Suppressor macrophage (primary cell): ENCODE results near the gene ARRDC5.
"Not testable (repeated sequence)": the region's sequence is repeated elsewhere in the genome, so short reads cannot be mapped to it uniquely, and the experiment has no call there.

Experiments used
- DNase-seq, 4 experiments: peaks; one replicate each; pipeline ENCODE4 v3.0.0-alpha.2; 2020 to 2022

Gene ARRDC5

DNA sequence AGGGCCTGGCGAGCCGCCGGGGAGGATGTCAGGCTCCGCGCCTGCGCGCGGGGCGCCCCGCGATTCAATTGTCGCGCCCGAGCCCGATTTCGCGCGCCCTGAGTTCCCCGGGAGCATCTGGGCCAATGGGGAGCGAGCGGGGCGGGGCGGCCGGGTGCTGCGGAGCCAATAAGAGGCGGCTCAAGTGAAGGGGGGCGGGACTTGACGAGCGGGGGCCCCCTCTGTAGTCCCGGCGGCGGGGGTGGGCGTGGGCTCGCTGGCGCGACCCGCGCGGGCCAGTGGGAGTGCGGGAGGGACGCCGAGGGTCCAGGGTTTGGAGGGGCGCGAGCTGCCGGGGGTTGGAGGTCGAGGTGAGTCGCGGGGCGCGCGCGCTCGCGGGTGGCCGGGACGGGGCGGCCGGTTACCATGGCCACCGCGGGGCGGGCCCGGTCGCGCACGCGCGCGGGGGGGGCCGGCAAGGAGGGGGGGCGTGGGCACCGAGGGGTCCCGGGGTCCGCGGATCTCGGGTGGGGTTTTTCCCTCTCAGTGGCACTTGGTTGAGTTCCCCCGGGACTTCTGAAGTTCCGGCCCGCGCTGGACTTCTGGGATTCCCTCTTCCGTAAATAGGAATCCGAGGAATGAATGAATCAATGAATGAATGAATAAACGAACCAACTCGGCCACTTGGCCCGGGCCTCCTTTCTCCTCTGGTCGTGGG, 7.3 kb upstream of the ARRDC5 start:
- DNase-seq: peak; percentile 94 to 98 (median 96)

DNA sequence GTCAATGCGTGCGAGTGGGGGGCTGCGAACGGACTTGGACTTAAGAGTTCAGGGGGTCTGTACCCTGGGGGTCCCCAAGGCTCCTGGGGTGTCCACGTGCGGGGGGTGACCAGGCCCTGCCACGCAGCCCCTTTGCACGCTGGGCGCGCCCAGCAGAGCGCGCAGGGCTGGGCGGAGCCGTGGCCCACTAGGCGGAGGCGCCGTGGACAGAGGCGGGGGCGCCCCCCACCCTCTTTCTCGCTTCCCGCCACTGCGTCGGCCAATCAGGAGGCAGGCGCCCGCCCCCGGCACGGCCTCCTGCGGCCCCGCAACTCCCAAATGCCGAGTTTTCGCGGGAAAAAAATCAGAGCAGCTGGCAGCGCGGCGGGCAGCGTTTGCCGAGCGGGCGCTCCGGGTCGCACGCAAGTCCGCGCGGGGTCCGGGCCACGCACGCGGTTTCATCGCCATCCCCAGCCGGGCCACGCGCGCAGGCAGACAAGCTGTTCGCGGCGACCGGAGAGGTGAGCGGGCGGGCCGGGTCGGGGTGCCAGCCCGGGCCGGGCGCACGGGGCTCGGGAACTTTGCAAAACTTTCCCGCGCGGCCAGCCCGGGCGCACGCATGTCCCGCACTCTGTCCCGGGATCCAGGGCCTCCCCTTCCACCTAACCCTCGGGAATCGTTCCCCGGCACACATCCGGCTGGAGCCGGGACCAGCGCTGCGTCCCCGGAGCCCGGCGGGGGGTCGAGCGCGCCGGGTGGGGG, 6.6 kb upstream of the ARRDC5 start, which contains the start of gene UHRF1:
Gene UHRF1 (plus strand): TSS at position 346 of the 741 bp plus-strand sequence. CDS start 1,385 bp downstream, outside the sequence.
- peak; percentile 39 to 70 (median 50) for DNase-seq

DNA sequence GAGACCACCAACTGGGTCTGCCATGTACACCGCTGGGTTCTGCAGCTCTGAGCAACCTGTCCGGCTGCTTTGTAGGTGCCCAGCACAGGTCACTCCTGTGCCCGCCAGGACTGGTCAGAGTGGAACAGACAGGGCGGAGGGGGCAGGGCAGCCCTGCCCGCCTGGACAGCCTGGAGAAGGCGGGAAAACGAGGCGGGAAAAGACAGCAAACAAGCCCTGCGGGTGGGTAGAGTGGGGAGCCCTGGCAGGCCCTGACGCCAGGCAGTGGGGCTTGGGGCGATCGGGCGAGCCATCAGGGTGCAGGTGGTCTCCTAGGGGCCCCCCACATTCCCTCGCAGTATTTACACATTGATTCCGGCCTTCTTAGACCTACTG, 6.1 kb upstream of the ARRDC5 start:
- no peak for DNase-seq

DNA sequence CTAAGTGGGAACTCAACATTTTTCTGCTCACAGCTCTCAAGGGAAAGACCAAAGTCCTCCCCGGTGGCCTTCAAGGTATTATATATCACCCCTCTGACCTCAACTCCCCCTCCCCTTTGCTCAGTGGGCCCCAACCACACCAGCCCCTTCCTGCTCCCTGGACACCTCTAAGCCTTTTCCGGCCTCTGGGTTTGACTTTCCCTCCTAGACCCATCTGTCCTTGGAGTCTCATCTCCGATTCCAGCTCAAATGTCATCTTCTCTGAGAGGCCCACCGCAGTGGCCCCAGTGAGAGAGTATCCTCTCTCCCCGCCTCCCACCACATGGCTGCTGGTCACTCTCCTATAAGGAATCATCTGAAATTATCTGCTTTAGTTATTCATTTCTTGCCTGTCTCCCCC, 5.7 kb upstream of the ARRDC5 start:
- DNase-seq: no peak

DNA sequence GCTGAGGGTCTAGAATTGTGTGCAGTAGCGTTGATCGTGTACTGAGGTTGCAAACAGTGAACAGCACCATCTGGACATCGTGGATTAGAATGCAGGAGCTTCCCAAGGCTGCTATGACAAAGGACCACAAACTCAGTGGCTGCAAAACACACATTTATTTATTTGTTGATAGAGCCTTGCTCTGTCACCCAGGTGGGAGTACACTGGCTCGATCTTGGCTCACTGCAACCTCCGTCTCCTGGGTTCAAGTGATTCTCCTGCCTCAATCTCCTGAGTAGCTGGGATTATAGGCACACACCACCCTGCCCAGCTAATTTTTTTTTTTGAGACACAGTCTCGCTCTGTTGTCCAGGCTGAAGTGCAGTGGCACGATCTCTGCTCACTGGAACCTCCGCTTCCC, 4.3 kb upstream of the ARRDC5 start:
- DNase-seq: no peak

DNA sequence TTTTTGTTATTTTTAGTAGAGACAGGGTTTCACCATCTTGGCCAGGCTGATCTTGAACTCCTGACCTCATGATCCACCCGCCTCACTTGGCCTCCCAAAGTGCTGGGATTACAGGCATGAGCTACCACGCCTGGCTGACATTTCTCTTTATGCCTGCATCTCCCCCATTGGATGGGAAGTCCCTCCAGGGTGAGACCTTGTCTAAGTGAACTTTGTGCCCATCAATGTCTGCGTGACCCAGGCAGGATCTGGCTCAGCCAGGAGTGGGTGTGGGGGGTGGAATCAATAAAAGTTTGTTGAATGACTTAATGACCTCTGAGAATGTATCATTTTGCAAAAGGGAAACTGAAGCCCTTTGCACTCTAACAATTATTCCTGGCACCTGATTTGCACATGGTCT, 1.8 kb upstream of the ARRDC5 start:
- DNase-seq: no peak

DNA sequence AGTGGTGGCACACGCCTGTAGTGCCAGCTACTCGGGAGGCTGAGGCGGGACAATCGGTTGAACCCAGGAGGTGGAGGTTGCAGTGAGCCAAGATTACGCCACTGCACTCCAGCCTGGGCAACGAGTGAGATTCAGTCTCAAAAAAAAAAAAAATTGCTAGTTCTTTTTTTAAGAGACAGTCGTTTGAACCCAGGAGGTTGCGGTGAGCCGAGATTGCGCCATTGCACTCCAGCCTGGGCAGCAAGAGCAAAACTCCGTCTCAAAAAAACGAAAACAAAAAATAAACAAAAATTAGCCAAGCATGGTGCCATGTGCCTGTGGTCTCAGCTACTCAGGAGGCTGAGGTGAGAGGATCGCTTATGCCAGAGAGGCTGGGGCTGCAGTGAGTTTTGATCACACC, 1.8 kb downstream of the ARRDC5 start:
- peak in 3 of 4 experiments; percentile 33 to 57 (median 50) for DNase-seq

DNA sequence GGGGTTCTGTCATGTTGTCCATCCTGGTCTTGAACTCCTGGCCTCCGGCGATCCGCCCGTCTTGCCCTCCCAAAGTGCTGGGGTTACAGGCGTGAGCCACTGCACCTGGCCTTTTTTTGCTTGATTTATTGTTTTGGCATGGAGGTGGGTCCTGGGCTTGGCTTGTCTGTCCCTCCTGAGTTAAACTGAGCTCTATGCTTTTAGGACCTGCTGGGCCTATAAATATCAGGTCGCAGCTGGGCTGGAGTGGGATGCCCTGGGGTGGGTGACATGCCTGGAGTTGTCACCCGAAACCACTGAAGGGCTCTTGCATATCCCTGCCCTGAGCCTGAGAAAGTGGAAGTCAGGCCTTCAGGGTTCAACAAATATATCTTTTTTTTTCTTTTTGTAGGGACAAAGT, 5.5 kb downstream of the ARRDC5 start:
- no peak for DNase-seq

DNA sequence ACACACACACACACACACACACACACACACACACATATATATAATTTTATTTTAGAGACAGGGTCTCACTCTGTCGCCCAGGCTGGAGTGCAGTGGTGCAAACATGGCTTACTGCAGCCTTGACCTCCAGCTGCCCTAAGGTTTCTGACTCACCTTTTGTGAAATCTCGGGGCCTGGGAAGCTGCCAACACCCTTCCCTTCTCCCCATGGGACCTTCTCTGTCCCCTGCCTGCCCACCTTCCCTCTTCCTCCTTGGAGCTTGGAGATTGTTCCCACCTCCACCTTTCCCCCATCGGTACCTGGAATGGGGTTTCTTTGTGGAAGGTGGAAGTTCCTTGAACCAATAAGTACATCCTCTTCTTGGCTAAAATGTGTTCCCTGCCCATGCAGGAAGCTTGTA, 6.3 kb downstream of the ARRDC5 start:
- peak; percentile 31 to 51 (median 42) for DNase-seq

DNA sequence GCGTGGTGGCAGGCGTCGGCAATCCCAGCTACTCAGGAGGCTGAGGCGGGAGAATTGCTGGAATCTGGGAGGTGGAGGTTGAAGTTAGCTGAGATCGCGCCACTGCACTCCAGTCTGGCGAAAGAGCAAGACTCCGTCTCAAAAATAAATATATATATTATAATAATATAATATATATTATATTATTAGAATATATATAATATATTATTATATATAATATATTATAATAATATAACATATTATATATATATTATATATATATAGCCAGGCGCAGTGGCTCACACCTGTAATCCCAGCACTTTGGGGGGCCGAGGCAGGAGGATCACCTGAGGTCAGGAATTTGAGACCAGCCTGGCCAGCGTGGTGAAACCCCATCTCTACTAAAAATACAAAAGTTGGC, 9.7 kb downstream of the ARRDC5 start:
- not testable (repeated sequence) for DNase-seq

DNA sequence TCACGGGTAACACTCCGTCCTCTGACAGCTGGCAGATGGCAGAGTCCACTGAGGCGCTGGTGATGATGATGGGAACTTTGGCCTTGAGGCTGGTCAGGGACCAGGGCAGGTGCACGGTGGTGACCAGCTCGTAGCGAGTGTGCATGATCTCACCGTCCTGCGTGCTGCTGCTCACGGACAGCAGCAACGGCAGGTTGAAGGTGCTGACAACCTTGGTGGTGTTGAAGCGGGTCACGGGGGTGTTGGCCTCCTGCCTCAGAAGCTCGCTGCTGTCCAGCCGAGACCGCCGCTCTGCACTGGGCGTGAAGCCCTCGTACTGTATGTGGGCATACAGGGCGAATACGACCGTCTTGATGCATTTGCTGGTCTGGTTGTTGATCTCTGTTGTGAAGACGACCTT, 11.6 kb downstream of the ARRDC5 start:
- no peak for DNase-seq

DNA sequence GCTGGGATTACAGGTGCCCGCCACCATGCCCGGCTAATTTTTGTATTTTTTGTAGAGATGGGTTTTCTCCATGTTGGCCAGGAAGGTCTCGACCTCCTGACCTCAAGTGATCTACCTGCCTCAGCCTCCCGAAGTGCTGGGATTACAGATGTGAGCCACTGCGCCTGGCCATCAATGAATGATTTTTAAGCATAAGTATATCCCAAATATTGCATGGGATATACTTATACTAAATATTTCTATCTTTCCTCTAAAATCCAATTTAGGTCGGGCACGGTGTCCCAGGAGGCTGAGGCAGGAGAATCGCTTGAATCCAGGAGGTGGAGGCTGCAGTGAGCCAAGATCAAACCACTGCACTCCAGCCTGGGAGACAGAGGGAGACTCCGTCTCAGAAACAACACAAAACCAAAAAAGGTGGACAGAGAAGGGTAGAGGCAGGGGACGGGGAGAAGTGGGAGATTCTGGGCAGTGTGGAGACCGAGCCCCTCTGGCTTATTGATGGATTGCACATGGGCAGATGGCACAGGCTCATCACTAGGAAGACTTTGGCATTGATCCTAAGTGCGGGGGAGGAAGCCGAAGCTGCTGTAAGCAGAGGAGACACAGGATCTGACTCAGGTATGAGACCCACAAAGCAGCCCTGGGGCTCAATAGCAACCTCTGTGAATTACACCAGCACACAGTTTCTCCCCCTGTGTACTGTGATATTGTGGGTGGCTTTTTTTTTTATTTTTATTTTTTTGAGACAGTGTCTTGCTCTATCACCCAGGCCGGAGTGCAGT, 13.5 kb downstream of the ARRDC5 start:
- no peak for DNase-seq

DNA sequence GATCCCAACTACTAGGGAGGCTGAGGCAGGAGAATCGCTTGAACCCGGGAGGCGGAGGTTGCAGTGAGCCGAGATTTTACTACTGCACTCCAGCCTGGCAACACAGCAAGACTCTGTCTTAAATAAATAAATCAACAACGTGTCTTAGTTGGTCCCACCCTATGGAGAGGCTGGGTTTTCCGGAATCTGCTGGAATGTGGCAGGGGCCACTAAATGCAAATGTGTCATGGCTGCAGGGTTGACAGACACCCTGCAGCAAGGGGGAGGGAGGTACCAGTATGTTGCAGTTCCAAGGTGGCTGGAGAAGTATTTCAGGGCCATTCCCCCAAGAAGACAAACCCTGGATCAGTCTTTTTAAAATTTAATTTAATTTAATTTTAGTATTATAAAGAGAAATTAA, 14.9 kb downstream of the ARRDC5 start:
- not testable (repeated sequence) for DNase-seq

DNA sequence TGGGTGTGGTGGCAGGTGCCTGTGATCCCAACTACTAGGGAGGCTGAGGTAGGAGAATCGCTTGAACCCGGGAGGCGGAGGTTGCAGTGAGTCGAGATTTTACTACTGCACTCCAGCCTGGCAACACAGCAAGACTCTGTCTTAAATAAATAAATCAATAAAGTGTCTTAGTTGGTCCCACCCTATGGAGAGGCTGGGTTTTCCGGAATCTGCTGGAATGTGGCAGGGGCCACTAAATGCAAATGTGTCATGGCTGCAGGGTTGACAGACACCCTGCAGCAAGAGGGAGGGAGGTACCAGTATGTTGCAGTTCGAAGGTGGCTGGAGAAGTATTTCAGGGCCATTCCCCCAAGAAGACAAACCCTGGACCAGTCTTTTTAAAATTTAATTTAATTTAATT, 17.7 kb downstream of the ARRDC5 start:
- DNase-seq: not testable (repeated sequence)

DNA sequence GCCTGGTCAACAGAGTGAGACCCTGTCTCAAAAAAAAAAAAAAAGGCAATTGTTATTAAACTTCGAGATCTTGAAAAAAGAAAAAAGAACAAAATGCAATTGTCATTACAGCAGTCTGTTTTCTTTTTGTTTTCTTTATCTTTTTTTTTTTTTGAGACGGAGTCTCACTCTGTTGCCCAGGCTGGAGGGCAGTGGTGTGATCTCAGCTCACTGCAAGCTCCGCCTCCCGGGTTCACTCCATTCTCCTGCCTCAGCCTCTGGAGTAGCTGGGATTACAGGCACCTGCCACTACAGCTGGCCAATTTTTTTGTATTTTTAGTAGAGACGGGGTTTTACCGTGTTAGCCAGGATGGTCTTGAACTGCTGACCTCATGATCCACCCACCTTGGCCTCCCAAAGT, 19.8 kb downstream of the ARRDC5 start:
- DNase-seq: not testable (repeated sequence)

DNA sequence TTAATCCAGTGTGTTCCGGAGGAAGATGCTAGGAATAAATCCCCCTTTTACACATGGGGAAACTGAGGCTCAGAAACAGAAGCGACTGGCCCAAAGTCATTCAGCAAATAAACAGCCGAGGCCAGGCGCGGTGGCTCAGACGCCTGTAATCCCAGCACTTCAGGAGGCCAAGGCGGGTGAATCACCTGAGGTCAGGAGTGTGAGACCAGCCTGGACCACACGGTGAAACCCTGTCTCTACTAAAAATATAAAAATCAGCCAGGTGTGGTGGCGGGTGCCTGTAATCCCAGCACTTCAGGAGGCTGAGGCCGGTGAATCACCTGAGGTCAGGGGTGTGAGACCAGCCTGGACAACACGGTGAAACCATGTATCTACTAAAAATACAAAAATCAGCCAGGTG, 23.7 kb downstream of the ARRDC5 start:
- no peak for DNase-seq

DNA sequence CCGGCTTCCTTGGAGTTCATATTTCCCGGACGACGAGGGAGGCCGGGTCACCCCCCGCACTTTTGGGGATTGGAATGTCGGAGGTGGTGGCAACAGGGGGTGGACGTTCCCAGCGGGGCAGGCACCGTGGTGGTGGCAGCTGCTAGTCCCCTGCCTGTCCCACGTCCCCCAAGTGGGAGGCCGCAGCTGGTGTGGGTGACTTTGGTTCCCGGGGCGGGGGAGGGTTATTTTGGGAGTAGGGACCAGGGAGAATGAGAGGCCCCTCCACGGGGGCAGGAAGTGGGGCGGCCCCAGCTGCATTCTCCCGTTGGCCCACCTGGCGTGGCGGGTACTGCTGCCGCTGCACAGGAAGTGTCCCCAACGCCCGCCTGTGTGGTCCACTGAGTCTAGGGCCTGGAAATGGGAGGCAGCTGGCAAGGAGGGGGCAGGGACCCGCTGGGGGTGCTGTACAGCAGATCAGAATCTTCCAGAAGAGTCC, 24.2 kb downstream of the ARRDC5 start:
- DNase-seq: no peak

DNA sequence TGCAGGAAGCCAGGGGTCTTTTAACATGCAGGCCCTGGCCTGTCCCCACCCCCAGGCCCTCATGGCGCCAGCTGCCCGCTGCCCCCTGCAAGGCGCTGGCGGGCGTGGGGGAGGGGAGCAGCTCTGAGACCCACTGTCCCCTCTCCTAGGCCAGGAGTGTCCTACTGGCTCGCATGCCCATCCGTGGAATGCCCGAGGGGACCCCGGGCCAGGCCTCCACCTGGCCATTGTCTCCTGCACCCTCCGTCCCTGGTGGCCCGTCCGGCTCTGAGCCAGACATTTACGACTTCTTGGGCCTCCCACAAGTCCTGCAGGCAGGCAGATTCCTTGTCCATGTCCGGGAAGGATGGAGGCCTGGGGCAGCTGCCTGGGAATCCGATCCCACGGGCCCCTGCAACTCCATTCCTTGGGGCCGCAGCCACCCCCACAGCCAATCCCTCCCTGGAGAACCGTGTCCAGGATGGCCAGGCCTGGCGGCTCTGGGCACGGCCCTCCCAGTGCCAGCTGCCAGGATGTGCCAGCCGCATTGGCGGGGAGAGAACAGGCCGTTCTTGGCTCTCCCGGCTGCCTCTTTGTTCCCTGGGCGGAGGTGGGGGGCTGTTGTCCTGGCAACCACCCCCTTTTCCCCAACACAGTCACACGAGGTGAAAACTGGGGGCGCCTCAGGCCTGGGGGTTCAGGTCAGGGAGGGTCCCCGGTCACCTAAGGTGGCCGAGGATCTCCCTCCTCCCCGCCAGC, 24.8 kb downstream of the ARRDC5 start:
- DNase-seq: no peak

DNA sequence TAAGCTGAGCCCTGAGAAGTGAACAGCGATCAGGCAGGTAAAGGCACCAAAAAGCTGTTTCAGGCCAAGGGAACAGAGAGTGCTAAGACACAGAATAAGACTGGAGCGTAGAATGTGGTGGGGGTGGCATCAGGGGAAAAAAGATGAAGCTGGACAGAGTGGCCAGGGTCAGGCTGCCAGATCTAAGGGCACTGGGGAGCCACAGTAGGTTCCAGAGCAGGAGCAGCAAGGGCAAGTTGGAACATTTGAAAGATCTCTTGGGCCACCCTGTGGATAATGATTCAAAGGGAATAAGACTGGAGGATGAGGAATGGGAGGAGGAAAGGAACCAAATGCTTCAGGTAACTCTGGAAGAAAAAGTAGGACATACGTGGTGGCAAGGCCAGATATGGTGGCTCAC, 28.8 kb downstream of the ARRDC5 start:
- no peak for DNase-seq

DNA sequence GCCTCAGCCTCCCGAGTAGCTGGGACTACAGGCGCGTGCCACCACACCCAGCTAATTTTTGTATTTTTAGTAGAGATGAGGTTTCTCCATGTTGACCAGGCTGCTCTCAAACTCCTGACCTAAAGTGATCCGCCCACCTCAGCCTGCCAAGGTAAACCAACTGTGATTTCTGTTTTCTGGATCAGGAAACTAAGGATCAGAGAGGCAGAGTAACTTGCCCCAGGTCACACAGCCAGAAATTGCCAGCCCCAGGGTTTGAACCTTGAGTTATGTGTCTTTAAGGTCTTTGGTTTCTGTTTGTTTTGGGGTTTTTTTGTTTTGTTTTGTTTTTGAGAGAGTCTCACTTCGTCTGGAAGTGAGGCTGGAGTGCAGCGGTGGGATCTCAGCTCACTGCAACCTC, 31.0 kb downstream of the ARRDC5 start:
- DNase-seq: no peak

DNA sequence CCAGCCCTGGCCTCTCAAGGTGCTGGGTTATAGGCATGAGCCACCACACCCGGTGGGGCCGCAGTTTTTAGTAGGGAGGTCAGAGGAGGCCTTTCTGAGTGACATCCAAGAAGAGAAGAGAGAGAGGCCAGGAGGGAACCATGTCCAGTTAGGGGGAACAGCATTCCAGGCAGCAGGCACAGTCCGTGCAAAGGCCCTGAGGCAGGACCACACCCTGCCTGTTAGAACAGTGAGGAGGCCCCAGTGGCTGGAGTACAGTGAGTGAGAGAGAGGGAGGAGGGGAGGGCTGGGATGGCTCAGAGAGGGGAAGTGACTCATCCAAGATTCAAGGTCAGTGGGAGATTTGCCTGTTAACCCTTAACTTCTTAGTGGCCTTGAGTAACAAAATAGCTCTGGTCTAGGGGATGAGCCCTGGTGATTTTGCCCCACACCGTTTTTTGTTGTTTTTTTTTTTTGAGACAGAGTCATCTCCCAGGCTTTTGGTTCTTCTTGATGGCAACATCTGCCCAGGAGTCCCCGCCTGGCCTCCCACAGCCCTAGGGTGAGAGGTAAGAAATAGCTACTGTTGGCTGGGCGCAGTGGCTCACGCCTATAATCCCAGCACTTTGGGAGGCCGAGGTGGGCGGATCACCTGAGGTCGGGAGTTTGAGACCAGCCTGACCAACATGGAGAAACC, 32.5 kb downstream of the ARRDC5 start:
- peak; percentile 84 to 93 (median 90) for DNase-seq

DNA sequence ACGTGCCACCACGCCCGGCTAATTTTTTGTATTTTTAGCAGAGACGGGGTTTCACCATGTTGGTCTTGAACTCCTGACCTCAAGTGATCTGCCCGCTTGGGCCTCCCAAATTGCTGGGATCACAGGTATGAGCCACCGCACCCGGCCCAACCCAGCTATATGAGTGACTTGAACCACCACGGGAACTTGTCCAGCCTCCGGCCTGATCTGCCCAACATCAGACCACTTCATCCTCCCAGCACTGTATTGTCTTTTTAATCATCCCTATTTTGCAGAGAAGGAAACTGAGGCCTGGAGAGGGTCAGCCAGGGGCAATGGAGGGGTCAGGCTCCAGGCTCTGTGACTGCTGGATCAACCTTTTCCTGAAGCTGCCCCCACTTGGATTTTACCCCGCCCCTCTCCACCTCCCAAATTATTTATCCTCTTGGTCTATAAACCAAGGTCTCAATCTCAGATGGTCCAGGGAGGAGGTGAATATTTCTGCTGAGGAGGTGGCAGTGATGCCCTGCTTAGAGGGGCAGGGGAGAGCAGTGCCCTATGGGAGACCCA, 34.3 kb downstream of the ARRDC5 start:
- no peak for DNase-seq
